Kidney (tissue), 14 donors: ENCODE data around the gene RBM14. TPM values are rescaled to one million over a fixed set of nuclear protein-coding genes. Genes with fewer than 3 reads are reported as not detected.

ENCODE experiments used
- DNase-seq, 5 donors: peaks; one replicate each; pipeline ENCODE4 v3.0.0-alpha.2; 2013 to 2020
- FAIRE-seq: peaks from 2 replicates; lab custom pipeline; 2012; peaks lifted over from hg19 to GRCh38; lab: Jason Lieb, UNC
- H3K27ac ChIP-seq, 2 donors: one replicate each; pipeline ENCODE4 v1.7.0; 2013; ENCODE audit warnings: low read depth in 2 of 2, low read length in 2 of 2, inconsistent platforms in 1 of 2
- H3K27me3 ChIP-seq: one replicate; pipeline ENCODE4 v1.7.1; 2013; ENCODE audit warnings: low read length, inconsistent platforms; ENCODE audit not compliant: control insufficient read depth, insufficient read depth
- H3K36me3 ChIP-seq, 3 donors: one replicate each; pipeline versions ENCODE4 v1.7.0 to v1.7.1; 2013; ENCODE audit warnings: low read length in 3 of 3, control low read depth in 1 of 3, inconsistent platforms in 1 of 3; ENCODE audit not compliant: insufficient read depth in 3 of 3, control insufficient read depth in 2 of 3
- H3K4me1 ChIP-seq, 3 donors: one replicate each; pipeline versions ENCODE4 v1.7.0 to v1.7.1; 2013; ENCODE audit warnings: low read length in 3 of 3, inconsistent platforms in 1 of 3, low read depth in 1 of 3; ENCODE audit not compliant: control insufficient read depth in 2 of 3, insufficient read depth in 2 of 3
- H3K4me3 ChIP-seq, 3 donors: one replicate each; pipeline versions ENCODE4 v1.7.0 to v1.8.1; 2013; ENCODE audit warnings: low read length in 3 of 3, control low read depth in 1 of 3, inconsistent platforms in 1 of 3
- H3K9ac ChIP-seq, 3 donors: one replicate each; pipeline versions ENCODE4 v1.7.0 to v1.7.1; 2013; ENCODE audit warnings: low read length in 3 of 3, control low read depth in 1 of 3, inconsistent platforms in 1 of 3
- H3K9me3 ChIP-seq, 3 donors: one replicate each; pipeline versions ENCODE4 v1.7.0 to v1.7.1; 2013; ENCODE audit warnings: low read length in 3 of 3, control low read depth in 1 of 3, inconsistent platforms in 1 of 3; ENCODE audit not compliant: control insufficient read depth in 2 of 3, insufficient read depth in 1 of 3
- intact Hi-C: fragments of 100-400 bp; cut with DNase I; formaldehyde crosslinking; loops from one replicate; pipeline ENCODE4 v1.11.1; 2022
- polyA plus RNA-seq: library from polyadenylated mRNA; stranded (reverse); fragments of 350-450 nt; fragmentation: Illumina TruSeq; extraction: RNeasy Lipid Tissue Mini Kit (QIAGEN cat#74804); gene quantifications from one replicate; pipeline ENCODE4 v1.2.3, GENCODE V29; 2014; ENCODE audit warnings: low read depth, low replicate concordance; ENCODE audit not compliant: insufficient read depth
- total RNA-seq: library from RNA; stranded (reverse); fragmentation: NEBNext Ultra II Directional; extraction: Animal tissue kit (Norgen Biotek cat#: 25700); gene quantifications from one replicate; pipeline ENCODE4 v1.2.1, GENCODE V29; 2021
- TF ChIP-seq, protein P1 (sequence below): IDR thresholded peaks from 3 replicates; pipeline ENCODE4 v1.5.1; 2012; ENCODE audit warnings: mild to moderate bottlenecking, moderate library complexity, borderline replicate concordance; ENCODE audit not compliant: insufficient read depth; ENCODE audit errors: extremely low read depth
- donor health status: control.
- donor health status: control.
- donor health status: control.
- donor health status: control.
- donor health status: control.
- donor health status: DM: yes; HTN: yes; CAD: no.
- donor health status: Normal renal cell carcinoma (clear cell type).

Gene RBM14
- total and polyA plus RNA-seq, 2 donors from 2014 or later, result 35.9 to 80.6 TPM

DNA sequence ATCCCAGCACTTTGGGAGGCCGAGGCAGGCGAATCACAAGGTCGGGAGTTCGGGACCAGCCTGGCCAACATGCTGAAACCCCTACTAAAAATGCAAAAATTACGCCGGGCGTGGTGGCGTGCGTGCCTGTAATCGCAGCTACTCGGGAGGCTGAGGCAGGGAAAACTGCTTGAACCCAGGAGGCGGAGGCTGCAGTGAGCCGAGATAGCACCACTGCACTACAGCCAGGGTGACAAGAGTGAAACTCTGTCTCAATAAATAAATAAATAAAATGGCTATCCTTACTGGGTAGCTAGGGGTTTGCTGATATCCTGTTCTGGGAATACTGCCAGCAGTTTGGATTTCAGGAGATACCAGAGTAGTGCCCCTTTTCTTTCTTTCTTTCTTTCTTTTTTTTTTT, 2.4 kb upstream of the RBM14 start:
- Histone ChIP-seq H3K9me3 (no peaks in the 10 kb centered on the region), H3K27me3 (no peaks in the 10 kb centered on the region), H3K27ac (no peak overlapping the region), H3K9ac (no peak overlapping the region), H3K4me3 (no peak overlapping the region), H3K36me3 (no peaks in the 10 kb centered on the region), H3K4me1 (peaks cover 0 to 12% (median 0%) of the 10 kb centered on the region in 3 donors)
- DNase-seq (no peak), FAIRE-seq (no peak)
- TF ChIP-seq, protein P1, sequence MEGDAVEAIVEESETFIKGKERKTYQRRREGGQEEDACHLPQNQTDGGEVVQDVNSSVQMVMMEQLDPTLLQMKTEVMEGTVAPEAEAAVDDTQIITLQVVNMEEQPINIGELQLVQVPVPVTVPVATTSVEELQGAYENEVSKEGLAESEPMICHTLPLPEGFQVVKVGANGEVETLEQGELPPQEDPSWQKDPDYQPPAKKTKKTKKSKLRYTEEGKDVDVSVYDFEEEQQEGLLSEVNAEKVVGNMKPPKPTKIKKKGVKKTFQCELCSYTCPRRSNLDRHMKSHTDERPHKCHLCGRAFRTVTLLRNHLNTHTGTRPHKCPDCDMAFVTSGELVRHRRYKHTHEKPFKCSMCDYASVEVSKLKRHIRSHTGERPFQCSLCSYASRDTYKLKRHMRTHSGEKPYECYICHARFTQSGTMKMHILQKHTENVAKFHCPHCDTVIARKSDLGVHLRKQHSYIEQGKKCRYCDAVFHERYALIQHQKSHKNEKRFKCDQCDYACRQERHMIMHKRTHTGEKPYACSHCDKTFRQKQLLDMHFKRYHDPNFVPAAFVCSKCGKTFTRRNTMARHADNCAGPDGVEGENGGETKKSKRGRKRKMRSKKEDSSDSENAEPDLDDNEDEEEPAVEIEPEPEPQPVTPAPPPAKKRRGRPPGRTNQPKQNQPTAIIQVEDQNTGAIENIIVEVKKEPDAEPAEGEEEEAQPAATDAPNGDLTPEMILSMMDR, result no peak
- intact Hi-C loops, result no loop called here

DNA sequence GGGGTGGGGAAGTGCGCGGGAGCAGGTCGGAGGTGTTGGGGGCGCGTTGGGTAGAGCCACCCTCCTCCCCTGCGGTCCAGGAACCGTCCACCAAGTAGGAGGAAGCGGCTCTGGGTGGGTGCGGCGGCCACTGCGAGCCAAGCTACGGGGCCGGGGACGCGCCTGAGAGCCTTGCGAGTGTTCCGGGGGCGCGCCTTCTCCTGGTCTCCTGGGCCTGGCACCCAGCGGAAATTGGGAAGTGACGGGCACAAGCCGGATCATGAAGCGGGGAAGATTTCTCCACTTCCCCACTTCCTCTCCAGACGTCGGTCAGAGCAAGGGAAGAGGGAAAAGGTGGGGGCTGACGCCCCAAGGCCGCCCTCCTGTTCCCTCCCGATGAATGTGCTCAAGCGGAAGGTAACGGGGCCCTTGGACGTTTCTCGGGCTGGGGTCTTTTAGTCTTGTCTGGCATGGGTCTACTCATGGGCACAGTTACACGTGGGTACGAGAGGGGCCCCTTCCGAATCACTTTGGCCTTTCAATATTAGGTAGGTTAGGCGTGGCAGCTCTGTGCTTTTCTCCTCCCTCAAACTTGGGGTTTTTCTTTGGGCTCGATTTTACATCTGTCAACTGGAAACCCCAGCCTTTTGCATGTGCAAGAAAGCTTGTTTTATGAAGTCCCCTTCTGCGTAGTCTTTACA, 865 bp downstream of the RBM14 start:
- Histone ChIP-seq H3K4me3 (peak overlapping the region; percentile 99 to 100 (median 99)), H3K4me1 (peaks cover 0 to 18% (median 0%) of the 10 kb centered on the region in 3 donors), H3K9me3 (no peaks in the 10 kb centered on the region), H3K27ac (peak overlapping the region; percentile 95 to 98), H3K36me3 (peaks cover 0 to 3% (median 0%) of the 10 kb centered on the region in 3 donors), H3K27me3 (no peaks in the 10 kb centered on the region), H3K9ac (peak overlapping the region; percentile 90 to 99 (median 94))
- FAIRE-seq (no peak), DNase-seq (peak in 1 of 5 donors; percentile 79)
- intact Hi-C loops, result no loop called here
- TF ChIP-seq, protein P1, result no peak

GRCh38 chr11:66619080-66619554, 2.7 kb downstream of the RBM14 start:
- TF ChIP-seq, protein P1, result no peak
- H3K9ac ChIP-seq, result peak overlapping the region in 1 of 3 donors; percentile 20
- no peaks in the 10 kb centered on the region for H3K27me3 ChIP-seq
- intact Hi-C loops, result no loop called here
- H3K4me1 ChIP-seq, result peaks cover 0 to 30% (median 0%) of the 10 kb centered on the region in 3 donors
- no peak overlapping the region for H3K27ac ChIP-seq
- H3K9me3 ChIP-seq, result no peaks in the 10 kb centered on the region
- H3K36me3 ChIP-seq, result peaks cover 4 to 11% (median 8%) of the 10 kb centered on the region in 3 donors
- FAIRE-seq (no peak), DNase-seq (peak in 1 of 5 donors; percentile 36)
- peak overlapping the region in 2 of 3 donors; percentile 99 to 100 for H3K4me3 ChIP-seq
